Suppressor macrophage treated with lipopolysaccharide for 1 hour (primary cell): Measurements from ENCODE around the gene DUSP11.
"Not testable (repeated sequence)": the region's sequence is repeated elsewhere in the genome, so short reads cannot be mapped to it uniquely, and the experiment has no call there.

Source experiments
- DNase-seq, 3 donors: peaks; one replicate each; pipeline ENCODE4 v3.0.0-alpha.2; 2020 to 2022

DUSP11 gene

DNA sequence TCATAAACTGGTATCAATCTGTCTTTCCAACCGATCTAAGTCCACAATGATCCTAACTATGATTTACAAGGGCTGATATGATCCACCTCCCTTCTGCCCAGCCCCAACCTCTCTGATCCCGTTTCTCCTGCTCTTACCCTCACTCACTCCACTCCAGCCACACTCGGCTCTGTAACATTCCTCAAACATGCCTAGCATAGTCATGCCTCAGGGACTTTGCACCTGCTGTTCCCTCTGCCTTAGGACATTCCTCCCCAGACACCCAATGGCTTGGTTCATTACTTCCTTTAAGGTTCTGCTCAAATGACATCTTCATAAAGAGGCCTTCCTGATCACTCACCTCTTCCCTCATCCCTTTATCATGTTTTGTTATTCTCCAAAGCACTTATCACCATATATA lies 9.2 kb downstream of the DUSP11 start:
- no peak for DNase-seq

DNA sequence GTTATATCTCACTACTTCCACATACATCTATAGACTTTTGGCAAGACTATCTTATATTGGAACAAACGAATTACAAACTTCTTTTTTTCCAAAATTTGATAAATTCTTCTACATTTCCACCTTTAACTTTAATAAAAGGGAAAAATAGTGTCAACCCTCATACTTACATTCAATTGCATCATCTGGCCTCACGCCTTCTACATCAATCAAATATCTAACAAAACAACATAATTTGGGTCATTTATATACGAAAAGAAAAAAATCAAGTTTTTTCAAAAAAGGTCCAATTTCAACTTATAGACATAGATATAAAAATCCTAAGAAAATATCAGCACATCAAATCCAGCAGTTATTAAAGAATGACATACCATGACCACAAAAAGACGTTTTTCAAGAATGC lies 12.9 kb downstream of the DUSP11 start:
- no peak for DNase-seq

DNA sequence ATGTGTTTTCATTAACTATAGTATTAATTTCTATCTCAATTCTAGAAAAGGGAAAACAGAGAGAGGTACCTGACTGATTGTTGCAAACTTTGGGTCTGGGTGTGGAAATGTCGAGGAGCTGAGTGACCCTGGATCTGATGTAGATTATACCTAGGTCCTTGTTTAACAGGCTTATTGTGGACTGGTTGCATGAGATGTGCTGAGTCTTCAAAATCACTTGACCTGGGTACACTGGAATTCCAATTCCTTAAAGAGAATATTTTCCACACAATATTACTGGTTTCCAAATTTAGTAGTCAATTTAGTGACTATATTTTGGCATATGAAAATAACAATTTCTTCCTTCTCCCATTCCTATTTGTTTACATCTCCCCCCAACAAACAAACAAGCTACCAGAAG lies 13.6 kb downstream of the DUSP11 start:
- no peak for DNase-seq

DNA sequence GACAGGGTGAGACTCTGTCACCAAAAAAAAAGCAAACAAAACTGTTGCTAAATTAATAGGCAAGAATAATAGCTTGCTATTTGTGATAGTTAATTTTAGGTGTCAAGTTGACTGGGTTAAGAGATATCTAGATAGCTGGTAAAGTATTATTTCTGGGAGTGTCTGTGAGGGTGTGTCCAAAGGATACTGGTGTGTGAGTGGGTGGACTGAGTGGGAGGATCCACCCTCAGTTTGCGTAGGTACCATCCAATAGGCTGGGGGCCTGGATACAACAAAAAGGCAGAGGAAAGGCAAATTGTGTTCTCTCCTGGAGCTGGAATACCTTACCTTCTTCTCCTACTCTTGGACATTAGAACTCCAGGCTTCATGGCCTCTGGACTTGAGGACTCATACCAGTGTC lies 15.0 kb downstream of the DUSP11 start:
- DNase-seq = no peak

DNA sequence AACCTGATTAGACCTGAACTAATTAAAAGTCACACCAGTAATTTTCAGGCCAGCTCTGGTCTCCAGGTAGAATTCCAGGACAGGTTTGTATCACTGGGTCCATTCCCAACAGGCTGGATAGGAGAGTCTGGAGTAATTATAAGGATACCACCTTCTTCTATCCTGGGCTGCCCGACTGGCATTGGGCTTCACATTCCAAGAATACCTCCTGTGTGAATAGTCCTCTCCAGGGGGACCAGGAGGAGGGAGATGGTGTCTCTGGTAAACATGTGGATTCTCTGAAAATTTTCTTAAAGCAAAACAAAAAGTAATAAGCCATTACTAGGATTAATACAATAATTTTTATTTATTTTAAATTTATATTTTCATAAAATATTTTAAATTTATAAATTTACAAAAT lies 17.3 kb downstream of the DUSP11 start:
- no peak for DNase-seq

DNA sequence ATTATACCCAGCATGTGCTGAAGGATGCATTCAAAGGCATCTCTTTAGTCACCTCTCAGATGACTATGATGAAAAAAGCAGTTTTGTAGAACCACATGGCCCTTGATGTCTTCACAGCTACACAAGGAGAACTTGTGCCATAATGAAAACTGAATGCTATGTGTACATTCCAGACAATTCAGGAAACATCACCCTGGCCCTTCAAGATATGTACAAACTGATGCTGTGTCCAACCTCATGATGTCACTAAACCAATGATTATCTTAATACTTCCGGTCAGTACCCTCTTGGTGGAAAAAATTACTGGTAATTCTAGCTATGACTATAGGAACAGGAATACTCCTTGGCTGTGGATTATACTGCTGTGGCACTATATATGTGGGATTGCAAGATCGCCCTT lies 20.0 kb downstream of the DUSP11 start:
- DNase-seq = no peak

DNA sequence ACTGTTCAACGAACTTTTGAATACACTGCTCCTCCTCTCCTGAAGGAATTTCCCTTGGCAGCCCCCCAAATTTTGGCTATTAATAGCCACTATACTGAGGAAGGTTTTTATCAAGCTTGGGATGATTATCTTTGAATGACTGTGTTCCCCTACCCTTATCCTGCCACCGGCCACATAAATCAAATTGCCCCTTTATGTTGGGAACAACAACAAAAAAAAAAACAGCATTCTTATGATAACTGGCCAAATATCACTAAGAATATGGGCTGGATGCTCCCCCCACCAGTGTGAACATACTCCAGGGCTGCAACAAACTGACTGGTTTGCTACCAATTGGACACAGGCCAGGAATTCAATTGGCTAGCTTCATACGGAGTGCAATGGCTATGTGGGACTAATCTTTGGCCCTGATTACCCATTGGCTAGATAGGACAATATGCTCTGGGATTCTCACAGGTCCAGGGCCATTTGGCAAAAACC lies 20.6 kb downstream of the DUSP11 start:
- DNase-seq = no peak

DNA sequence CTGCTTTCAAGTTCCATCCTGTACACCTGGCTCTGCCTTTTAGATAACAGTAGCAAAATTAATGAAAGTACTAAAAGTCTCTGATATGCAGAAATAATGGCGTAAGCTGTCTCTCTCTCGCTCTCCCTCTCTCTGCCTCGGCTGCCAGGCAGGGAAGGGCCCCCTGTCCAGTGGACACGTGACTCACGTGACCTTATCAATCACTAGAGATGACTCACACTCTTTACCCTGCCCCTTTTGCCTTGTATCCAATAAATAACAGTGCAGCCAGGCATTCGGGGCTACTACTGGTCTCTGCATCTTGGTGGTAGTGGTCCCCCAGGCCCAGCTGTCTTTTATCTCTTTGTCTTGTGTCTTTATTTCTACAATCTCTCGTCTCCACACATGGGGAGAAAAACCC lies 25.6 kb downstream of the DUSP11 start:
- not testable (repeated sequence) for DNase-seq

DNA sequence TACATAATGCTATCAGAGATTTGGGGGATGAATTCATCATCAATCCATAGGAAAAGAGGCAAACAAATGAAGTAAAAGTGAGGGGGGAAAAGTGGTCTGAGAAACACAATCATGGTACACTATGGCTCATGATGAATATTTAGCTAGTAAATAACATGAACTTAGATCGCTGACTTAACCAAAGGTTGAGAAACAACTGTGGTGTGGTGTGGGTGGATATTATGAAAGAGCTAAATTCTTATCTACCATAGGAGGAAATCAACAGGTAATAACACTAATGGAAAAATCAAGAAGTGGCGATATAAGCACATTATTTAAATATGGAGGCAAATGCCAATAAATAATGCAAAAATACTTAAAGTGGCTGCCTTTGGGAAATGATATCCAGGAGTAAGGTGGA lies 30.6 kb downstream of the DUSP11 start:
- peak; percentile 2 to 40 (median 24) for DNase-seq

DNA sequence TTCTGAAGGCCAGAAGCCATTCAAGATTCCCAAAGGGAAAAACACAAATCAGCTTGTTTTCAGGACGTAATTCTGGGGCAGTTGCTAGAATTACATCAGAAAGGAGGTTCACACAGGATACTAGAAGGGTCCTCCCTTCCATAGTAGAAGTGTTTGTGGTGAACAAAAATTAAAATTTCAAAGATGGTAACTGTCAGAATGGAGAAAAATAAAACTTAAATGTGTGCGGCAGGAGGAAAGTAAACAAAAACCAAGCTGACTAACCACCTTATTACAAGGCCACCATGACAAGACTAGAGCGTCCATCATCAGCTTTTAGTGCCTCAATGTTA lies 33.1 kb downstream of the DUSP11 start:
- DNase-seq = no peak

DNA sequence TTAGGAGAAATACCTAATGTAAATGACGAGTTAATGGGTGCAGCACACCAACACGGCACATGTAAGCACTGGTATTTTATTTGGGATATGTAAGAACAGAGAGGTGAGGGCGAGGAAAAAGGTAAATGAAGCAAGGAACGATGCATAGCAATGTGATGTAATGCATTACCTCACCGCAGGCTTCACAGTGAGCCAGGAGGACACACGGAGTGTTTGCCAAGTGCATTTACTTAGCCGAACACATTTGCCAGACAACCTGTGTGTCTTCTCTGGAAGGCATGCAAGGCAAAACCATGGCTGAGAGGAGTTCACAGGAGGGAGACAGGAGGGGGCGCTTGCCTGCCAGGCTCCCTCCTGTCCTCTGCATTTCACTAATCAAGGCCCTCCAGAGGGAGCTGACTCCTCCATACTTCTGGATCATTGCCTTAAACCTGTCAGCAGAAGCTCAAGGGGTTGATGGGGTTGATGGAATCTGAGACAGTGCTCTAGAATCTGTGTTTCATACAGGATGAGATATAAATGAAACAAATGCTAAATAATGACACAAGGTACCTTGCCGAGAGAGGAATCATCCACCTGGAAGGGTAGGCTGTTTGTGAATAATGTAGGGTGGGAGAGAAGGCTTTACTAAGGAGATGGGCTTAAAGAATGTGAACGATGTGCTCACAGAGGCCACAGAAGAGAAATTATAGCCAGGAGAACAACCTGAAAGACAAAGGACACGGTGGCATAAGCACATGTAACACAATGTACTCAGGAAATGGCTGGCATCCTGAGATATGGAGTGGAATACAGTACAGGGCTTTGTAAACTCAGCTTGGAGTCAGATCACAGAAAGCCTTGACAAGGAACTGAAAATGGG lies 33.7 kb downstream of the DUSP11 start:
- DNase-seq = no peak

DNA sequence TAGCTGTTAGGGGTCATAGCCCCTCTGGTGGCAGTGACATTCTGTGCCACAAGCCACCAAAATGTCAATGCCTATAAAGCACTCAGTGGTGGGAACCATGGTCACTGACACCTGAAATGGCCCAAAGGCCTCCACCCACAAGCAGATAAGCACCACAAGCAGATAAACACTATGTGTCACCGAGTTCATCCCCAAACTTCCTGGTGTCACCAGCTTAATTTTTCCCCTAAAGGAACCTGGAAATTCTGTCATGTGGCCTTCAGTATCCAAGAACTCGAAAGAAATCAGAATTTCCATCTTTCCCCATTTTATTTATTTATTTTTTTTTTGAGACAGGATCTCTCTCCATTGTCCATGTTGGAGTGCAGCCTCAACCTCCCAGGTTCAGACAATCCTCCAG lies 39.1 kb downstream of the DUSP11 start:
- no peak for DNase-seq

DNA sequence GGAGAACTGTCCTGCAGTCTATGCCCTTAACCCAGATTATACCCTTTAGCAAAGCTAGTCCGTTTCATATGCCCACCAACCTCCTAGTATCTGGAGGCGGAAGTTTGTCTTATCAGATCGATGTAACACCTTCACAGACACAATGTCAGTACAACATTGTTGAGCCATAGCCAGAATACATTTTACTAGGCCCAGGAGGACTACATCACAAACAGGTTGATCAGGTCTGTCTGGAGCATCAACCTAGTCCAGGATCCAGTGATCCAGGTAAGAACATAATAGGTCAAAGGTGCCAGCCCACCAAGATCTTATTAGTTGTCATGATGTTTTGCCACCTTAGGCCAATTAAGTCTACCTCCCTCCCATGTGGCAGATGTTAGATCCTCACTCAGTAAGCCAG lies 40.8 kb downstream of the DUSP11 start:
- DNase-seq = no peak

DNA sequence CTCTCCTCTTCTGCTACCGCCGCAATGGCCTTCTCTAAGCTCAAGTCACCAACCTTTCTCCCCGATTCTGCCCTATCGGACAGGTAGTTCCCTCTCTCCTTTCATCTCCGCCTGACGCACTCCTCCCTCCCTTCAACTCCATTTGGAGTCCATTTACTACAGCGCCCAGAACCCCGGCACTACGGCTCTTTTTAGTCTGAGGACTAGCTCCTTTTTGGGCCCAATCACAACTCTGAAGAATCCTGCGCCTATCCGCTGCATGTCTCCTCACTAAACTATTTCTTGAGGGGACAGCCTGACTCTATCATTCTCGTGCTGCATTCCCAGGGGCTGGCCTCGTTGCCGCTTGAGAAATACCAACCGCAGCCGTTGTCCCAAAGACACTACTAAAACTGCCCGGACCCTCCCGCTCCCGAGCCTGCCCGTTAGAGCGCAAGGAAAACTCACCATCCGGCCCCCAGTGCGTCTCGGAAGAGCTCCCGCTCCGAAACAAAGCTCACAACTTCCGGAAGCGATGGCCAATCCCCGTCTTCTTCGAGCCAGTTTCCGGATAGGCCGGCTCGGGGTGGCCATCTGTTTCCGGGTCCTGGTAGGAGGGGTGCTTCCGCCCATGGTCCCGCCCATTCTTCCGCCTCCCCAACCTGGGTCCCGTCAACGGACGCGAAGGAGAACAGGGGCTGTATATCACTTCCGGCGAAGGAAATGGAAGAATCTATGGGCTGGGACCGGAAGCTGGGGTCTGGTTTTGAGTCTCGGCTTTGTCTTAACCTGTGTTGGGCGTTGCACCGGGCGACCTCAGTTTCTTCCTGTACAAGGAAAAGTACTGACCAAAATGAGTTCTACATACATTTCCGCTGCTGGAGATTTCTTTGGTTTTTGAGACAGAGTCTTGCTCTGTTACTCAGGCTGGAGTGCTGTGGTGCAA lies 42.8 kb downstream of the DUSP11 start, which contains the start of gene TPRKB:
TSS of gene TPRKB (minus strand) at position 491 of the 925 bp plus-strand sequence. CDS start 2,776 bp downstream, outside the sequence.
- peak; percentile 94 to 97 (median 96) for DNase-seq

DNA sequence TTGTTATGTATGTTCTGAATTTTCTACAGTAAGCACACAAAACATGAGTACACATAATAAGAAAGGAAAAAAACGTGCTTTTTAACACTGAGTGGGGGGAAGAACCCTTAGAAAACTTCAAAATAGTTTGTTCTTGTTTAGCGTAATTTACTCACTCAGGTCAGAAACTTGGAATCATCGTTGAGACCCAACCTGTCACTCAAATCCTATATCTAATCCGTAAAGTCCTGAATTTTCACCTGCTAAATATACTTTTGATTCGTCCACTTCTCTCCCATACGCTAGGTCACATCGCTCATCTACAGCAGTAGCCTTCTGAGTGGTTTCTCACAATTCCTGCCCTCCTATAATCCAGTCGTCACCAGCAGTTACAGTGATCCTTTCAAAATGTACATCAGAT lies 43.5 kb downstream of the DUSP11 start:
- no peak for DNase-seq

DNA sequence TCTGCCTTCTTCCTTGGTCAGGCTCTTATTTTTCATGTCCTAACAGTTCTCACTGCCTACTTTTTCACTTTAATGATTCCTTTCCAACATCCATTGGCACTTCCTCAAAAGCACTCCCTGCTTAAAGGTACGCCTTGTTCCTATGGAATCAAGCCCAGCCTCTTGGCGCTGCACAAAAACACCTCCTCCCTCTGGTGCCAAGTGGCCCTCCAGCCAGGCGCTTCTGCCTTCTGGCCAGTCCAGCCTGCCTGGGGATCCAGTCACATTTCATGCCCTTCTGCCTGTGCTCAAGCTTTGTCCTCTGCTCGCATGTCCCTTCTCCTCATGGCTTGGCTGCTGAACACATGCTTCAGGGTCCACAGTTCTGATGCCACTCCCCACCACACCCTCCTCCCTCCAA lies 49.1 kb downstream of the DUSP11 start:
- no peak for DNase-seq

DNA sequence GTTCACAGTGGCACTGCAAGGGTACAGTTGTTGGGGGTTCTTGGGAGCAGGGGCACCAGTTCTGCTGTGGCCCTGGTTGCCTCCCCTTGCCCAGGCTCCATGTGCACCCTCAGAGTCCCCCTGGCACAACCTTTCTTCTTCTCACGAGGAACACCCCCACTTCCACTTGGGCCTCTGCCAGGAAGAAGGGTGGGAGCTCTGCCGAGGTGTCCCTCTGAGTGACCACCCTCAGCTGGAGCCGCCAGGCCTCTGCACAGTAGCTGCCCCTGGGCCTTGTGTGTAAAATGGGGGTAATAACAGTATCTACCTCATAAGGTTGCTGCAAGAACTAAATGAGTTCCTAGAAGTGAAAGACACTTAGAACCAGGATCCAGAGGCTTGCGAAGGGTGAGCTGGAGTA lies 51.2 kb downstream of the DUSP11 start:
- DNase-seq = no peak

DNA sequence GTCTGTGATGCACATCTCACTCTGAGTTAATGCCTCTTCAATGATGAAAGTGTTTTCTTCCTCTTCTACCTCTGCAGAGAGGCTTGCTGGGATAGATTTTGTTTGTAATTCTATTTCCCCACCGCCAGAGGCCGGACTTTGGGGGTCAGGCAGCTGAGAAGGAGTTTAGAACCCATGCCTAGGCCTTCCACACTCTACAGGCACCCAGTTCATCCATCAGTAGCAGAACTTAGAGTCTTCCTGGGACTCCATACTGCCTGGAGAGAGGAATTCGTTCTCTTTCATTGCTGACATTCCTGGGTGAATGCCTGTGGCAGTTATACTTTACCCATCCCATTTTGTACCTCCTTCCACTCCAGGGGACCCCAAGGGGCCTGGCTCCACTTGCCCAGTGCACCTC lies 51.9 kb downstream of the DUSP11 start:
- no peak for DNase-seq

DNA sequence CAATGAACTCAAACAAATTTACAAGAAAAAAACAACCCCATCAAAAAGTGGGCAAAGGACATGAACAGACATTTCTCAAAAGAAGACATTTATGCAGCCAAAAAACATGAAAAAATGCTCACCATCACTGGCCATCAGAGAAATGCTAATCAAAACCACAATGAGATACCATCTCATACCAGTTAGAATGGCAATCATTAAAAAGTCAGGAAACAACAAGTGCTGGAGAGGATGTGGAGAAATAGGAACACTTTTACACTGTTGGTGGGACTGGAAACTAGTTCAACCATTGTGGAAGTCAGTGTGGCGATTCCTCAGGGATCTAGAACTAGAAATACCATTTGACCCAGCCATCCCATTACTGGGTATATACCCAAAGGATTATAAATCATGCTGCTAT lies 53.2 kb downstream of the DUSP11 start:
- not testable (repeated sequence) for DNase-seq

DNA sequence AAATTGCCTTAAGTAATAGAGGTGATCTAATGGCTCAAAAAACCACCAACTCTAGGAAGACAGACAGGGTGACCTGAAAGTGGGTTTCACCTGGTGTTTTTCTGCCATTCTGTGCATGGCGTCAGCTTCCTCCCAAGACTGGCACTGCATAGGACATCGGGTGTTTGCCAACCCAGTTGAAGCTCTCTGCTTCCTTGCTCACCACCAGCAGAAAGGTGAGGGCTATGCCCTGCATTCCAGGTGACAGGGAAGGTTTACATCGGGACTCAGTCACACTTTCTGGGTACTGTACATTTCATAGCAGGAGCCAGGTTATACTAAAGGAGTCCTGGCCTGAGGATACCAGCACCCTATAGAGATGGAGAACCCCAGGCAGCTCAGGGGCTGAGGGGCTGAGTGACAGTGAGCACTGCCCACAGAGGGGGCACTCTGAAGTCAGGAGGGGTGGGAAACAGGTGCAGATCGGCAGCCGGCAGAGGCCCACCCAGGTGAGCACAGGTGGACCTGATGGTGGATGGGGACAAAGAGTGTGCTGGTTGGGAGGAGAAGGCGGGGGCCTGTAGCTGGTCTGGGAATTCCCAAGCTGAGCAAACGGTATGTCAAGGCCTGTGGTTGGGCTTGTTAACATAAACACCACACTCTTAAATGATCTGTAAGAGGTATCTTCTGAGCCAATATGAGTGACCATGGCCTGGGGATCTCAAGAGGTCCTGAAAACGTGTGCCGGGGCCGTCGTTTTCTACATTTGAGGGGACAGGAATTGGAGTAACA lies 60.9 kb downstream of the DUSP11 start:
- no peak for DNase-seq

DNA sequence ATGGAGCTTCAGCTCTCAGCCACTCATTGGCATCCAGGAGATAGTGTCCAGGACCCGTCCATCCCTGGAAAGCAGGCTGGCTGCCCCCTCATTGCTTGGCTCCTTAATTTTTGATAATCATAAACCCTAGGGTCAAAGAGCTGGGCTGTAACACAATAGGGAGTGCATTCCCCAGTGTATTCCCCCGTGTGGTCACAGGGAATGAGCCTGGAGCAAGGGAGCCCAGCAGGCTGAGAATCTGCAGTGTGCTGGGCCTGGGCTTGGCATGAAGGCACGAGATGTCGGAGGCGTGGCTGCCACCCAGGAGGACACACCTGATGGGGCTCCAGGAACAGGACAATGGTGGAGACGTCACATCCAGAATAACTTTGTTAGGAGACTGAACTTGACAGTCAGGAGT lies 61.5 kb downstream of the DUSP11 start:
- no peak for DNase-seq

DNA sequence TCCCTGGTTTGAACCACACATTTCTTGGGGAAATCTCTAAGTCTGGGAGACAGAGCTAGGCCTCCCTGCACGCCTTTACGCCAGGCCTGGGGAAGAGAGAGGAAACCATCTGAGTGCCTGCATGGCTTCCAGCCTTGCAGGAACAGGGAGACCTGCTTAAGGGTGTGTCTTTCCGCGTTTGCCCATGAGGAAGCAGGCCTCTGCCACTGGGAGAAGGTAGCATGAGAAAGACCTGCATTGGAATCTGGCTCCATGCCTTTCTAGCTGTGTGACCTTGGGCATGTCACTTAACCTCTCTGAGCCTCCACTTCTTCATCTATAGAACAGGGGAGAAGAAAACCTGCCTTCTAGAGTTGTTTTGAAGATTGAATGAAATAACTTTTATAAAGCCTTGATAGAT lies 62.2 kb downstream of the DUSP11 start:
- not testable (repeated sequence) for DNase-seq

DNA sequence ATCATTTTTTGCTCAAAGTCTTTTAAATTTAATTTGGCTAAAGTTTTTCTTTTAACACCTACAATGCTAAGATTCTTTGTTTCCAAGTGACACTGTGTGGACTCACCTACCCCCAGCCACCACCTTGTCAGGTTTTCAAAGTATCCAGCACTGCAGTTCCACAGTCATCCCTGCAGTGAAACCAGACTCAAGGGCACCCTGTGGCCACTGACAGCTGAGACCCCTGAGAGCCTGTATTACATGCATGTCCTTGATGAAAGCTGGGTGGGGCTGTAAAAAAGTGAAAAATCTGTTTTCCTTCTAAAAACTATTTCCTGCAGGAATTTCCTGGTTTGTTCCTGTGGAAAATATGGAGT lies 62.7 kb downstream of the DUSP11 start:
- DNase-seq = no peak
